Measurements from ENCODE around the gene C16orf74. TPM values are rescaled to one million over a fixed set of nuclear protein-coding genes. Genes with fewer than 3 reads are reported as not detected.

C16orf74 gene
- total and polyA plus RNA-seq, 2 of the 13 experiments (the other 11 are each of a cell fraction or from before 2014, with no cell fraction given), result 0.13 to 0.29 TPM

GRCh38 chr16:85678016-85678415 is 72.9 kb downstream of the C16orf74 start:
- FAIRE-seq (no peak), ATAC-seq (no peak), DNase-seq (ENCODE audit: low spot score) (no peak)
- in situ Hi-C loops (cut with HindIII; ENCODE audit: extremely low pct_ligation_motif_present, low pct_unique_long_range_greater_than_20kb), result no loop called here
- Histone ChIP-seq H3K4me2 (ENCODE audit: low read depth, low read length) (no peak overlapping the region), H3K9me3 (ENCODE audit: low read length) (no peaks in the 10 kb centered on the region), H3K27ac (ENCODE audit: extremely low read length, insufficient read depth, low read length) (no peak overlapping the region), H3K36me3 (replicated peaks in 1 of 2; ENCODE audit: control insufficient read depth in 1 of 2, insufficient read depth in 2 of 2, low read length in 2 of 2) (peaks cover 22 to 85% of the 10 kb centered on the region in 2 experiments), H4K20me1 (ENCODE audit: insufficient read depth, low read length) (no peaks in the 10 kb centered on the region; the same call in 1 of the 2 replicates), H3K4me3 (replicated peaks in 1 of 3; ENCODE audit: insufficient read depth in 1 of 3, low read depth in 2 of 3, low read length in 3 of 3) (no peak overlapping the region), H3K9ac (ENCODE audit: insufficient read depth, low read depth, low read length) (no peak overlapping the region), H3K79me2 (ENCODE audit: insufficient read depth, low read length) (no peaks in the 10 kb centered on the region), H3K27me3 (ENCODE audit: control insufficient read depth in 1 of 2, insufficient read depth in 2 of 2, low read length in 2 of 2) (no peaks in the 10 kb centered on the region), H3K4me1 (ENCODE audit: insufficient read depth, low read length) (no peaks in the 10 kb centered on the region), H2AFZ (ENCODE audit: low read length) (no peak overlapping the region)
- POLR2A ChIA-PET, result no interaction called here
- TF ChIP-seq SP1 (IDR thresholded peaks at IDR 0.05) (no peak), SP1 (CRISPR knock-in tag; IDR thresholded peaks at IDR 0.05) (no peak), FOSL1 (CRISPR knock-in tag; IDR thresholded peaks at IDR 0.05; ENCODE audit: borderline replicate concordance) (no peak), KLF6 (CRISPR knock-in tag; IDR thresholded peaks at IDR 0.05) (no peak), SATB2 (CRISPR knock-in tag; IDR thresholded peaks at IDR 0.05) (no peak), ZBTB37 (CRISPR knock-in tag; IDR thresholded peaks at IDR 0.05) (no peak), ATAD3A (CRISPR knock-in tag; IDR thresholded peaks at IDR 0.05) (no peak), ZBTB1 (CRISPR knock-in tag; IDR thresholded peaks at IDR 0.05; ENCODE audit: borderline replicate concordance) (no peak), MYNN (CRISPR knock-in tag; IDR thresholded peaks at IDR 0.05; ENCODE audit: low read depth) (no peak), ZNF362 (CRISPR knock-in tag; IDR thresholded peaks at IDR 0.05; ENCODE audit: borderline replicate concordance) (no peak), NAIF1 (CRISPR knock-in tag; IDR thresholded peaks at IDR 0.05; ENCODE audit: borderline replicate concordance) (no peak), ZNF326 (CRISPR knock-in tag; IDR thresholded peaks at IDR 0.05; ENCODE audit: borderline replicate concordance) (no peak), ARID5B (CRISPR knock-in tag; IDR thresholded peaks at IDR 0.05) (no peak), ZNF331 (CRISPR knock-in tag; IDR thresholded peaks at IDR 0.05) (no peak), TMF1 (CRISPR knock-in tag; IDR thresholded peaks at IDR 0.05; ENCODE audit: low read depth) (no peak), ZNF292 (CRISPR knock-in tag; IDR thresholded peaks at IDR 0.05; ENCODE audit: borderline replicate concordance, low read depth) (no peak), NR3C1 (CRISPR knock-in tag; IDR thresholded peaks at IDR 0.05) (no peak), KLF9 (CRISPR knock-in tag; IDR thresholded peaks at IDR 0.05; ENCODE audit: low read depth) (no peak), ZBTB43 (CRISPR knock-in tag; conservative IDR thresholded peaks at IDR 0.05) (no peak)
- CTCF ChIA-PET (ENCODE audit: low intra/inter-chr PET ratio, low total read pairs), result no interaction called here
- 93% methylated on average over 8 of the region's 8 CpGs for WGBS (ENCODE audit: low lambda C conversion rate)
- intact Hi-C loops (cut with micrococcal nuclease; ENCODE audit: unreplicated experiment), result no loop called here
- no TSS peak for BruUV-seq (replicated peaks)
